Muscle layer of colon (tissue), 2 donors: ENCODE data around the gene TBC1D22A.

ENCODE experiments used
- H3K27ac ChIP-seq: one replicate; pipeline ENCODE4 v1.7.0; 2013; ENCODE audit warnings: low read depth, mild to moderate bottlenecking, low read length, moderate library complexity
- H3K27me3 ChIP-seq, 2 donors: one replicate each; pipeline ENCODE4 v1.7.0; 2013; ENCODE audit warnings: low read length in 2 of 2, mild to moderate bottlenecking in 2 of 2; ENCODE audit not compliant: insufficient read depth in 2 of 2, control insufficient read depth in 1 of 2
- H3K36me3 ChIP-seq: one replicate; pipeline ENCODE4 v1.7.0; 2013; ENCODE audit warnings: mild to moderate bottlenecking, low read length; ENCODE audit not compliant: insufficient read depth
- H3K4me1 ChIP-seq: one replicate; pipeline ENCODE4 v1.7.0; 2013; ENCODE audit warnings: mild to moderate bottlenecking, low read length; ENCODE audit not compliant: insufficient read depth
- H3K4me3 ChIP-seq, 2 donors: one replicate each; pipeline ENCODE4 v1.7.0; 2013; ENCODE audit warnings: low read length in 2 of 2, low read depth in 1 of 2, mild to moderate bottlenecking in 1 of 2, moderate library complexity in 1 of 2
- H3K9ac ChIP-seq: one replicate; pipeline ENCODE4 v1.7.0; 2013; ENCODE audit warnings: low read length
- H3K9me3 ChIP-seq: one replicate; pipeline ENCODE4 v1.7.0; 2013; ENCODE audit warnings: mild to moderate bottlenecking, low read length
- donor health status: abdominal sarcoma.
- donor health status: Adenocarcinoma of cecum.

TBC1D22A gene

DNA sequence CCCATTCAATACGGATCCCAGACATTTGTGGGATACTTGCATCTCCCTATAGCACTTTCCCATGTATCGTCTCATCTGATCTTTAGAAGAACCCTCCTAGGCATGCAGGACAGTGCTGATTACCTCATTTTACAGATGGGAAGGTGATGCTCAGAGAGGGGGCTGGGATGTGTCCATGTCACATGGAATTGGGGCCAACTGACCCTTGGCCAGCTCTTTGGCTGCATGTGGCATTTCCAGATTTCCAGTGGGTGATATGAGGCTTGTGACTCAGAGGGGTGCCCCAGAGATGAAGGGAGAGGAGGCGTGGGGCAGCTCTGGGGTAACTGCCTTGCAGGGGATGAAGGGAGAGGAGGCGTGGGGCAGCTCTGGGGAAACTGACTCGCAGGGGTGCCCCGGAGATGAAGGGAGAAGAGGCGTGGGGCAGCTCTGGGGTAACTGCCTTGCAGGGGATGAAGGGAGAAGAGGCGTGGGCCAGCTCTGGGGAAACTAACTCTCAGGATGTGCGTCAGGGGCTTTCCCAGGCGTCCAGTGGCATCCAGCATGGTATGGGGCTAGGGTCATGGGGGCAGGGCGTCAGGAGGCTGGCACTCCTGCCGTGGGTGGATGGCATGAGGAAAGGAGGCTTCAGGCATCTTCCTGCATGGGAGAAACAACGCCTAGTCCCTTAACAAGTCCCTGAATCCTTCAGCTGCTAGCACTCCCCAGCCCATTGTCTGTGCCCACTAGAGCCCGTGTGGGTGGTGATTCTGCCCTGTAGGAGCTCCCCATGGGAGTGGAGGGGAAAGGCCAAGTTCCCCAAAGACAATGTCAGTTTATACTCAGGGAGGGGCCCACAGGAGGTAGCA, 12.5 kb upstream of the TBC1D22A start:
- no peaks in the 10 kb centered on the region for H3K36me3 ChIP-seq
- H3K27ac ChIP-seq: no peak overlapping the region
- peaks cover 14% of the 10 kb centered on the region for H3K4me1 ChIP-seq
- peaks cover 0 to 10% of the 10 kb centered on the region in 2 donors for H3K27me3 ChIP-seq
- no peaks in the 10 kb centered on the region for H3K9me3 ChIP-seq
- H3K4me3 ChIP-seq: no peak overlapping the region
- H3K9ac ChIP-seq: no peak overlapping the region

DNA sequence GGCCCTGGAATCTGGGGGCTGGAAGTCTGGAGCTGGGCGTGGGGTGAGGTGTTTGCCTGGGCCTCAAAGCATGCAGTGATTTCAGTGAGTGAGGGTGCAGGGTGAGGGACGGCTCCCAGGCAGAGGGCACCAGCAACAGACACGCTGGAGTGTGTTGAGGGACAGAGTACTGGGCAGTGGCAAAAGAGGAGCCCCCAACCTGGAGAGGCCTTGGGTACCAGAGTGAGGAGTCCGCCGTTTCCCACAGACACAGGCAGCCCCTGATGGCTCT, 12.0 kb upstream of the TBC1D22A start:
- H3K9ac ChIP-seq: no peak overlapping the region

DNA sequence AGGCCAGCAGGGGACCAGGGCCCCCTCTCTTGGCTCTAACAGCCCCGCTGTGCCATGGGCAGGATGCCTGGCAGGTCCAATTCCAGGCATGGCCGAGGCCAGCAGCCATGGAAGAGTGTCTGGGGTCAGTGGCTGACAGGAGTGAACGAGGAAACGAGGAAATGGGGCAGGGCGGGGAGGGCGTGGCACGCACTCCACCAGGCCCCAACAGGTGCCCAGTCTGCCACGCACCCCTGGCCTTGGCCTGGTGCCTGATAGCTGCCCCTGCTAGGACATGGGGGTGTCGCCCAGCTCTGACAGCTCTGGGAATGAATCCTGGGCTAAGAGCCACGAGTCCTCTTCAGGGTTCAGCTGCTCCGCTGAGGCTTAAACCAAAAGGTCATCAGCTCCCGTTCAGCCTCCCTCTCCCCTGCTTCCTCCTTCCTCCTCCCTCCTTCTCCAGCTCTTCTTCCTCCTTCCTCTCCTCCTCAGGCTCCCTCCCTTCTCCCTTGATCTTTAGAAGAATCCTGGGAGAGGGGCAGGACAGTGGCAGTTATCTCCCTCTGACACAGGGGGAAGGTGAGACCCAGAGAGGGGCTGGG, 11.5 kb upstream of the TBC1D22A start:
- Histone ChIP-seq H3K4me3 (no peak overlapping the region), H3K36me3 (no peaks in the 10 kb centered on the region), H3K9me3 (no peaks in the 10 kb centered on the region), H3K27ac (no peak overlapping the region), H3K4me1 (peaks cover 14% of the 10 kb centered on the region), H3K9ac (no peak overlapping the region), H3K27me3 (peaks cover 0 to 10% of the 10 kb centered on the region in 2 donors)

More for the DNA sequence above, 12.0 kb upstream of the TBC1D22A start:
- Histone ChIP-seq H3K4me1 (peaks cover 14% of the 10 kb centered on the region), H3K27me3 (peaks cover 0 to 10% of the 10 kb centered on the region in 2 donors), H3K9me3 (no peaks in the 10 kb centered on the region), H3K36me3 (no peaks in the 10 kb centered on the region), H3K4me3 (no peak overlapping the region), H3K27ac (no peak overlapping the region)

DNA sequence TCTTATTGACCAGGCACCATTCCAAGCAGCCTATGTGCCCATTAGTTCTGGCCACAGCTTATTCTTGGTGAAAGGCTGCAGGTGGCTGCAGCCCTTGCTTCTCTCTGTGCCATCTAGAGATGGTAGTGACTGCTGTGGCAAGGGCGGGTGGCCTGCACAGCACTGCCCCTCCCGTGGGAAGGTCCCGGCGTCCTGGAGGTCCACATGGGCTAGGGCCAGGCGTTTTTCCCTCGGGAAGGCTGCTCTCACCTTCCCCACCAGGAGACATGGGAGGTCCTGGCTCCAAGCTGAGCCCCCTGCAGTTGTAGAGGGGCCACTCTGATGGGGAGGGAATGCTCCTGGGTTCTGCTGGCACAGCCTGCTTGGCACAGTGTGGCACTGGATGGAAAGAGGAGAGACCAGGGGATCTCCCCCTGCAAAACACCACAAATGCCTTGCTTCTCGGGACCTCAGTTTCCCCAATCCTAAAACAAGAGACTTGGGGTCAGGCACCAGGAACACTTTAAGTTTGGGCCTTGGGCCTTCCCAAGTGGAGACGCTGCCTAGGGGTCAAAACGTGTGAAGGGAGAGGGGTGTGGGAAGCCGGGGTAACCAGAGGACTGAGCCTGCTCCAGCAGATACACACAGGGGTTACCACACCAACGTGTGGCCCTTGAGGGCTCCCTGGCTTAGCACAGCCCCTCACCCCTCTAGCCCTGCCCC, 10.0 kb upstream of the TBC1D22A start:
- Histone ChIP-seq H3K9ac (no peak overlapping the region), H3K4me3 (no peak overlapping the region), H3K36me3 (no peaks in the 10 kb centered on the region), H3K9me3 (no peaks in the 10 kb centered on the region), H3K27me3 (peaks cover 0 to 2% of the 10 kb centered on the region in 2 donors), H3K27ac (no peak overlapping the region), H3K4me1 (peaks cover 14% of the 10 kb centered on the region)

DNA sequence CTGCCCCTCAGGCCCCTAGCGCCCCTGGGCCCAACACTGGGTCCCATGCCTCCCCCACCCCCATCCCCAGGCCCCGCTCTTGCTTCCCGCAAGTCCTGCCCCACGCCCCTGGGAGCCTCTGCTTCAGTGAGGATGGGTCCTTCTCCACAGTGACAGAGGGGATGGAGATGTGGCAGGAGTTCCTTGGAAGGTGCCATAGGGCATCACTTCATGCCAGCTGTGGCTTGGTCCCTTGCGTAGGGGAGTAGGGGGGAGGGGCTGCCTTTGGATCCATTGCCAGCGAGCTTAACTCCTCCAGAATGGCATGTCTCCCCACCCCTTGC, 9.5 kb upstream of the TBC1D22A start:
- H3K4me3 ChIP-seq: no peak overlapping the region
- H3K27me3 ChIP-seq: no peaks in the 10 kb centered on the region
- H3K27ac ChIP-seq: no peak overlapping the region
- H3K4me1 ChIP-seq: peaks cover 14% of the 10 kb centered on the region
- H3K9me3 ChIP-seq: no peaks in the 10 kb centered on the region
- no peak overlapping the region for H3K9ac ChIP-seq
- no peaks in the 10 kb centered on the region for H3K36me3 ChIP-seq

DNA sequence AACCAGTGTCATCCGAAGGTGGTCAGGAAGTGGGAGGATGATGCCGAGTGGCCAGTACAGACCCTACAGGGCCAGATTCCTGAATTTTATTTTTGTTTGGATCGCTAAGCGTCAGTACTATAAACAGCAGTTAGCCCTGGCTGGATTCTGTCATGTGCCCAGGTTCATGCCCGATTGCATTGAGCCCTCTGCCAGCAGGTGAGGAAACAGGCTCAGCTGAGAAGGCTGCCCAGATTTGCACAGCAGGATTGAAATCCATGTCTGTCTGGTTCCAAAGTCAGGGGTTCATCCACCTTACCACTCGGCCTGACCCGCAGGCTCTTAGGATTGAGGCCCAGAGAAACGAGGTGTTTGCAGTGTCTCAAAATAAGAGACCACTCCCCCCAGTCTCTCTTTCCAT, 9.1 kb upstream of the TBC1D22A start:
- Histone ChIP-seq H3K4me1 (peaks cover 14% of the 10 kb centered on the region), H3K4me3 (peak overlapping the region in 1 of 2 donors; percentile 10), H3K9me3 (no peaks in the 10 kb centered on the region), H3K9ac (no peak overlapping the region), H3K27ac (no peak overlapping the region), H3K27me3 (no peaks in the 10 kb centered on the region), H3K36me3 (no peaks in the 10 kb centered on the region)

DNA sequence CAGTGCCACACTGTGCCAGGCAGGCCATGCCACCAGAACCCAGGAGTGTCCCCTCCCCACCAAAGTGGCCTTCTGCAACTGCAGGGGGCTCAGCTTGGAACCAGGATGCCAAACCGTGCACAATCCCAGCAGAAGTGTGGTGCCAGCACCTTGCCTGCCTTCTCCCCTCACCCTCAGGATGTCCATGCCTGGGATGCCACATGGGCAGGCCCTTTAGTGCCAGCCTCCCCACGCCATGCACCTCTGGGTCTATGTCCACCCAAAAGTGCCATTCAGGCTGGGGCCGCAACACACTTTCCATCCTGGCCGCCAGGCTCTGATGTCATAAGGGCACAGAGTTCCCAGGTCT, 8.7 kb upstream of the TBC1D22A start:
- Histone ChIP-seq H3K27ac (peak overlapping the region; percentile 12), H3K4me3 (peak overlapping the region in 1 of 2 donors; percentile 10), H3K36me3 (no peaks in the 10 kb centered on the region), H3K9ac (no peak overlapping the region), H3K4me1 (peaks cover 16% of the 10 kb centered on the region), H3K27me3 (no peaks in the 10 kb centered on the region), H3K9me3 (no peaks in the 10 kb centered on the region)

DNA sequence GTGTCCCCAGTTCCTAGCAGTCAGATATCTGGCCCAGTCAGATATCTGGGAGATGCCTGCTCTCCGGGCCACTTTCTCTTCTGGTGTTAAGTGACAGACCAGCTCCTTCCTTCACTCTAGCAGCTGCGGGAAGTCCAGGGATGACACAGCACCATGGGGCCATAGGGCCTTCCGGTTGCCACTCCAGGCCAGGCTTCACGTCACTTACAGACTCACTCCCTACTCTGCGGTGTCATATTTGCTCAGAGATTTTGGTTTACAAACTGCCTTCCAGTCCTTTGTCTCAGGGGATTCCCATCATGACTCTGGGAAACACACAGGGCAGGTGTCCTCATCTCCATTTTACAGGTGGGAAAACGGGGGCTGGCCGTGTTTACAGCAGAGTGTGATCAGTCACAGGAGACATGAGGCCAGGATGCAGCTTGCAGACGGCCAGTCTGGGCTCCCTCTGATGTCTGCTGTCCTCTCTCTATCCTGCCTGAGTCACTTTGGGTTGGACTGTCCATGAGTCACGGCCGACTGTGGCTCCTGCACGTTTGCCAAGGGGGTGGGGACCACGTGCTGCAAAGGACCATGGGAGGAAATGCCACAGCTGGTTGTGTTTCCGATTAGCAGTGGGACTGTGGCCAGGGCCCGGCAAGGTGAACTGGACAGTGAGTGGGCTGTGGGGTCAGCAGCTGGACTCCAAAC, 8.2 kb upstream of the TBC1D22A start:
- H3K27ac ChIP-seq: peak overlapping the region; percentile 12
- peaks cover 21% of the 10 kb centered on the region for H3K4me1 ChIP-seq
- H3K36me3 ChIP-seq: no peaks in the 10 kb centered on the region
- no peaks in the 10 kb centered on the region for H3K27me3 ChIP-seq
- H3K9me3 ChIP-seq: no peaks in the 10 kb centered on the region
- no peak overlapping the region for H3K9ac ChIP-seq
- H3K4me3 ChIP-seq: peak overlapping the region in 1 of 2 donors; percentile 10

DNA sequence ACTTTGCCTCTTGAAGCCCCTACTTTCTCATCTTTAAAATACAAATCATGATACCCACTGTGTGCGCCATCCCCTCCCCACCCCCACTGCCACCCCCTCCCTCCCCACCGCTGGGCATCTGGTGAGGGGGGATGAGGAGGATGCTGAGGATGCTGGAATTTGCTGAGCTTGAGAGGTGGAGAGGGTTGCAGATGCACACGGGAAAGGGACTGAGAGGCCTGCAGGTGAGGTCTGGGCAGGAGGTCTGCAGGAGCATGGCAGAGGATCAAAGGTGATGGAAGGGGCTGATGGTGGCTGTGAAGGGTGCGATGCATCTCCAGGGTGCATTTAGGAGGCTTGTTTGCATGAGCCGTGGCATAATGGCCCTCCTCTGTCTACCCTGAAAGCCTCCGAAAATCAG, 7.6 kb upstream of the TBC1D22A start:
- Histone ChIP-seq H3K9ac (no peak overlapping the region), H3K4me1 (peaks cover 21% of the 10 kb centered on the region)

DNA sequence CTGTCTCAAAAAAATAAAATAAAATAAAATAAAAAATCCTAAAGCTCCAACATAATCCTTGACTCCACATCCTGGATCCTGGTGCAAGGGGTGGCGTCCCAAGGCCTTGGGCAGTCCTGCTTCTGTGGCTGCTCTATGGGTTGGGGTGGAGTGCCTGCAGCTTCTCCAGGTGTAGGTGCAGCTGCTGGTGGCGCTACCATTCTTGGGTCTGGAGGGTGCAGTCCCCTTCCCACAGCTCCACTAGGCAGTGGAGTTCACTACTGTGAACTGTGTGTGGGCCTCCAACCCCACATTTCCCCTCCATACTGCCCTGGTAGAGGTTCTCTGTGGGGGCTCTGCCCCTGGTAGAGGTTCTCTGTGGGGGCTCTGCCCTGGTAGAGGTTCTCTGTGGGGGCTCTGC, 6.9 kb upstream of the TBC1D22A start:
- peaks cover 21% of the 10 kb centered on the region for H3K4me1 ChIP-seq
- H3K9me3 ChIP-seq: no peaks in the 10 kb centered on the region
- H3K36me3 ChIP-seq: no peaks in the 10 kb centered on the region
- H3K4me3 ChIP-seq: no peak overlapping the region
- H3K27me3 ChIP-seq: no peaks in the 10 kb centered on the region
- H3K9ac ChIP-seq: no peak overlapping the region
- H3K27ac ChIP-seq: no peak overlapping the region

More for the DNA sequence above, 7.6 kb upstream of the TBC1D22A start:
- Histone ChIP-seq H3K27ac (no peak overlapping the region), H3K27me3 (no peaks in the 10 kb centered on the region), H3K36me3 (no peaks in the 10 kb centered on the region), H3K9me3 (no peaks in the 10 kb centered on the region), H3K4me3 (no peak overlapping the region)

DNA sequence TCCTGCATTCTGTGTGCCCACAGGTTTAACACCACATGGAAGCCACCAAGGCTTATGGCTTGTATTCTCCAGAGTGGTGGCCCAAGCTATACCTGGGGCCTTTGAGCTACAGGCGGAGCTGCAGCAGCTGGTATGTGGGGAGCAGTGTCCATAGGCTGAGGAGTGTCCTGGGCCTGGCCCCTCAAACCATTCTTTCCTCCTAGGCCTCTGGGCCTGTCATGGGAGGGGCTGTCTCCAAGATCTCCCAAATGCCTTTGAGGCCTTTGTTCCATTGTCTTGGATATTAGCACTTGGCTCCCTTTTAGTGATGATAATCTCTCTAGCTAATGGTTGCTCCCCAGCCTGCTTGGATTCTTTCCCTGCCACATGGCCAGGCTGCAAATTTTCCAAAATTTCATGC, 6.4 kb upstream of the TBC1D22A start:
- Histone ChIP-seq H3K4me1 (peaks cover 22% of the 10 kb centered on the region), H3K9me3 (no peaks in the 10 kb centered on the region), H3K36me3 (no peaks in the 10 kb centered on the region), H3K9ac (no peak overlapping the region), H3K27me3 (no peaks in the 10 kb centered on the region), H3K4me3 (no peak overlapping the region), H3K27ac (no peak overlapping the region)
